GM21423 (cell line): ENCODE measurements around the gene ITPR1.

Experiments
- ATAC-seq: cut with Tn5 transposase; IDR thresholded peaks from one replicate; pipeline ENCODE4 v1.9.1; 2021; ENCODE audit warnings: mild to moderate bottlenecking, moderate library complexity; ENCODE audit not compliant: unreplicated experiment

Gene ITPR1

DNA sequence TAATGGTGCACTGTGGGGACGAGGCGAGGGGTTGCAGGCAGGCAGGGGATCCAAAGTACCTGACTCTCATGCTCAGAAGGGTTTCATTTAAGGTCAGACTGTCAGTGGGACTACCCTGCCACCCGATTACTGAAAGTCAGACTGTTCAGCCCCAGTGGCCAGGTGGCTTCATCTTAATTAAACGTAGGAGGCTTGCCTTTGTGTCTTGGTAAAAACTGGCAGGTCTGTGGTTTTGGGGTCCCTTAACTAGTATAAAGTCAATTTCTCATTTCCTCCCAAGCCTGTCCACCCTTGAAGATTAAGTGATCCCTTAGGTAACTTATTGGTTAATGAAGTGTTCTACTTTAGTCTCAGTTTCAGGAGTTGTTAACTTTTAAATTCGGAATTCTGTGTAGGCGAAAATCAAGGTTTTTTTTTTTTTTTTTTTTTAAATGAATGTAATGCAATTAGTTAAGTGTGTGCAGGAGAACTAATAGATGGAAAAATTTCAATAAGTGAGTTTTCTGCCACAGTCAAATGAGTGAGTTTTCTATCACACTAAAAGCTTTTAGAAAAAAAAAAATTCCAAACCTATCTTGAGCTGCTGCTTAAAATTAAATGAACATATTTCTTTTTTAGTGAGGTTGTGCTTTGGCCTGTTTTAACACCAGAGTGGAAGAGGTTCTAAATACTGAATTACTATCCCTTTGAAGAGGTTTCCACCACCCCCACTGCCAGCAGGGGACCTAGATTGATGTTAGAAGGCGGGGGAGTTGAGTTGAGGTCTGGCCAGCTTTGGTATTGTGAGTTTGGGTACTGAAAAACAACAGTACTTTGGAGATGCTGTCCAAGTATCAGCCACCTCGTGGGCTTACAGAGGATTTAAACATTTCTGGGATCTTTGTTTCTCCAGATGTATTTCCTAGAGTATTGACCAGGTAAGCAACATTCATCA lies 15.2 kb downstream of the ITPR1 start:
- ATAC-seq: peak; percentile 73

DNA sequence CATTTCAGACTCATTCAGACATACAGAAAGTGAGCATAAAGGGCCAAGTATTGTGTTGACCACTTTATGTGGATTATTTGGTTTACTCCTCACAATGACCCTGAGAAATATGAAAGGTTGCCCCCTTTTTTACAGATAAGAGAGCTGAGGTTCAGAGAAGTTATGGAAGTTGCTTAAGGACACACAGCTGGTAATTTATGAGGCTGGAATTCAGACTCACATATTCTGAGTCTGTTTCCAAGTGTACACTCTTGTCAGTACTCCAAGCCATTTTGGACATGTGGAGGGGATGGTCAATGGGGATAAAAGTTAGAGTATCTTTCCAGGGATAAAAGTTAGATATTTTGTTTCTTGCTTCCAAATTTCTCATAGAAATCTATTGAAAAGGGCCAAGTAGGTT lies 15.9 kb downstream of the ITPR1 start:
- no peak for ATAC-seq

DNA sequence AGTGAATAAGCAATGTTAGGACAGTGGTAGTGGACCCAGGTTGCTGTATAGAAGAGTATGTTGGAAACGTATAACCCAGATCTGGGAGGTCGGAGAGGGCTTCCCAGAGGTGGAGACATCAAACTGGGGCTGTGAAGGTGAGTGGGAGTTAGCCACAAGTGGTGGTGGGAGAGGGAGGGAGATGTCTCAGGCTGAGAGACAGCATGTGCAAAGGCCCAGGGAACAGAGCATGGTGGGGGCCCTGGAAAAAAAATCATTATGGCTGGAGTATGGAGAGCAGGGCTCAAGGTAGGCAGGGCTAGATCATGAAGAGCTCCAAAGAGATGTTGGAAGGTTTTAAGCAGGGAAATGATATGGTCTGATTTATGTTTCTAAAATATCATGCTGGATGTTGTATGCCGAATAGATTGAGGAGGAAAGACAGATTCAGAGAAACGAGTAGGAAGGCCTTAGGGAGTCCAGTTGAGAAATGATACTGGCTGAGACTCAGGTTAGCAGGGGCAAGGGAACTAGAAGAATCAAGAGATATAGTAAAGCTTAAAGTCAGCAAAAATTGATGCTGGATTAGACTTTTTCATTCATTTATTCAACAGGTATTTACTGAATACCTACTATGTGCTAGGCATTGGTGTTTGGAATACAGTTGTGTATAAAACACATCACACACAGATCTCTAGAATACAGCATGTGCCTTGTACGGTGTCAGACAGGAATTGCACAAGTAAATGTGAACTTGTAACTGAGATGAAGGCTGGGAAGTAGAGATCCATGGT lies 17.0 kb downstream of the ITPR1 start:
- ATAC-seq: no peak

DNA sequence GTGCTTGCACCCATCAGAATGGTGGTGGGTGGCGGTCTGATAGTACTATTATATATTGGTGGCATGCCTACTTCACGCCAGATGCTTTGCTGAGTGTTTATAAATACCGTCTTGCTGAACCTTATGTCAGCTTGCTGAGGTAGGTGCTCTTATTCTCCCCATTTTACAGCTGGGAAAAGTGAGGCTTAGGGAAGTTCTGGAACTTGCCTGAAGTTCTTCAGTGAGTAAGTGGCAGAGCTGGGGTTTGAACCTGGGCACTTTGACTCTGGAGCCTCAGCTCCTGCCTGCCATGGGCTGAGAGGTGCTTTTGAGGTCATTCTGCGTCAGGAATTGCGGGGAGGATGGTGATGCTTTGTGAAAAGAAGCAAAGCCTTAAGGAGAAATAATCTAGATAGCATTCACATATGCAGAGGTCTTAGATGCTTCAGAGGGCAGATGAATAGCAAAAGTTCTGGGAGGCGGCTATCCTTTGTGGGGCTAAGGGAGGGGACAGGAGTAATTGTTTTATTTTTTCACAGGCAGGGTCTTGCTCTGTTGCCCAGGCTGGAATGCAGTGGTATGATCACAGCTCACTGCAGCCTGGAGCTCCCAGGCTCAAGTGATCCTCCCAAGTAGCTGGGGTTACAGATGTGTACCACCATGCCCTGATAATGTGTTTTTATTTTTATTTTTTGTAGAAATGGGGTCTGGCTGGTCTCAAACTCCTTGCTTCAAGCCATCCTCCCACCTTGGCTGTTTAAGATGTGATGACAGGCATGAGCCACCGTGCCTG lies 18.5 kb downstream of the ITPR1 start:
- ATAC-seq: no peak

DNA sequence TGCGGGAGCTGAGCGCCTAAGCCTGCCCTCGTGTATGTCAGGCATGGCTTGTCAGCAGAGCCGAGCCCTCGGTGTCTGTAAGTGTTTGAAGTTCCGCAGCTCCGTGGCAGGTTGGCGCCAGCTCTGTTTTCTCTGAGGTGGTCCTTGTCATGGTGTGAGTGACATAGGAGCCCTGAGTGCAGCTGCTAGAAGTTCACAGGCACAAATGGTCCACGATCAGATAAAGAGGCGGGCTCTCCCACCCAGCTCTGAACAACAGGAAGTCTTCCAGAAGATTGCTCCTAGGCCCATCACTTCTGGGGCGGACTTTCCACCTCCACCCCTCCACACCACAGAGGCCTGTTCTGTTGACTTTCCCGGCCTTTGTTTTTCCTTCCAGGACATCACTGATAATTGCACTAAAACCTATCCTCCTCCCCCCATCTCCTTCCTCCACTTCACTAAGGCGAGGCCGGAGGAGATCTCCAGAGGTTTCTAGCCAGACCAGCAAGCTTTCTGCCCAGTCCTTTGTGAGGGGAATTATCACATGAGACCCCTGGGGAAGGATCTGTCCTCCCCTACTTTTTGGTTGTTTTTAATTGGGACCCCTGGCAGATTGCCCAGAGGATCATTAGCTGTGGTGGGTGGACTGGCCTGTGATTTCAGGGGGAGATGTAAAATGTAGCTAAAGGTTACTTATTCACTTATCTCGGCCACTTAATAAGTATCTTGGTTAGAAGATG lies 19.9 kb downstream of the ITPR1 start:
- ATAC-seq: no peak

DNA sequence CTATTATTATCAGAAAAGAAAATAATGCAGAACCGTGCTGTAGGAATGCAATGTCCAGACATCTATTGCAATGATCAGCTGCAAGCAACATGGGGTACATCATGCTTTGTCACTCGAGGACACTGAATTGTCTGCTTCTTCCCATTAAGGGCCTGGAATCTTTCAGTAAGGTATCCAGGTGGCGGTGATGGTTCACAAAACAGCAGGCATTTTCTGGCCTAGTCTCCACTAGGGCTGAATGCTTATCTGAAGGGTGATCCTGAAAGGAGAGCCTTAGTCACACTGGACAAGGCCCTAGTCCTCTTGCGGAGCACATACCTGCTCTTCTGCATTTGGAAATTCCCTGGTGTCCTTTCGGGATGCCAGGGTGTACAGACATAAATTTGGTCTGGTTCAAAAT lies 21.2 kb downstream of the ITPR1 start:
- ATAC-seq: no peak

DNA sequence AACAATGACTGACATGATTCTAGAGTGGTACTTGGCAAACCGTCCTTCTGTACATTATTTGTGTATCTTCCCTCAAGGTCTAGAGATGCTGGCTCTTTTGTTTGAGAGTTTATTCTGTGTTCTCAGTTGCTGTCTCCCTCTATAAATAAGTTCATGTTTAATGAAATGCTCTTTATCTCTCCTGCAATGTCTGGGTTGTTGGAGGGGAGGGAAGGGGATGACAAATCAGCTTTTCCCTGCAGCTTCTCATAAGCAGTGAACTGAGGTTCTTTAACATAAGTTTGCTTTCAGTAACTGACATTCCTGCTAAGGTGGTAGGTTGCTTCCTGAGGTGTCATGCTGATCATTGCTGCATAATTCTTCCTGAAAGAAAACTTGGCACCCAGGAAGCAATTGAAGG lies 21.8 kb downstream of the ITPR1 start:
- ATAC-seq: no peak

DNA sequence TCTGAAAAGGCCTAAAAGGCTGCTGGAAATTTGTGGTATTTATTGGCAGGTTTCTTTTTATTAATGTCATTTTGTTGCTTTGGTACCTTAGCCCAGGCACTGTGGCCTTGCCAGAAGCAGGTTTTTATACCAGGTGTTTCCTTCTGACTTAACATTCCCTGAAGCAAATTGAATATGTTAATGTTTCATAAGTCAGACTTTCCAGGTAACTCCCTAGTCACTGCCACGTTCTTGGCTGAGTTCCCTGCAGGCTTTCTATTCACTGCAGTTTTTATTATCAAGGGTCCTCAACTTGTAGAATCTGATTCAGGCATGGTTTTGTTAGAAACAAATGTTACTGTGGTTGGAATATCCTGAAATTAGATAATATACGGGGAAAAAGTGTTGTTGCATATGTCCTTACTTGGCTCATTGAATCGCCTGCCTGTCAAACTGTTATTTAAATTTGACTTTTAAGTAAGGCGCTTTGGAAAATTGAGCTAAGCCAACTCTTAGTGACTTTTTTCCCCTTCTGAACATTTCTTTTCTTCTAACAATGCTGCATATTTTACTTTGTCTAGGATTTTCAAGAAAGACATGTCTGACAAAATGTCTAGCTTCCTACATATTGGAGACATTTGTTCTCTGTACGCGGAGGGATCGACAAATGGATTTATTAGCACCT lies 22.9 kb downstream of the ITPR1 start:
- no peak for ATAC-seq

DNA sequence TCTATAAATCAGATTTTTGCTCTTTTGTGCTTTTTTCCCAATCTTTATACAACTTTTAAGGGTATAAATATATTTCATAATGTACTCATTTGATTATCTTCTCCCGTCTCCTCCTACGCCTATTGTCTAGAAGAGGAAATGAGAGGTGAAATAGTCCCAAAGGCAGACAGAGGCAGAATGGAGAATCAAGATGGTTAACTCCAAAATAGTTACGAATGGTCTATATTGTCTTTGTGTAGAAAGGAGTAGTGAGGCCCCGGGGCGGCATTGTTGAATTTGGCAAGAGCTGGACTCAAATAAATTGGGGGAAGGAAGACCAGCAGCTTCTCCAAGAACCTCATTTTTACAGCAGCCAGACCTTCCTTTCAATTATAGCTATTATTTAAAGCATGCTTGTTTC lies 23.9 kb downstream of the ITPR1 start:
- no peak for ATAC-seq

DNA sequence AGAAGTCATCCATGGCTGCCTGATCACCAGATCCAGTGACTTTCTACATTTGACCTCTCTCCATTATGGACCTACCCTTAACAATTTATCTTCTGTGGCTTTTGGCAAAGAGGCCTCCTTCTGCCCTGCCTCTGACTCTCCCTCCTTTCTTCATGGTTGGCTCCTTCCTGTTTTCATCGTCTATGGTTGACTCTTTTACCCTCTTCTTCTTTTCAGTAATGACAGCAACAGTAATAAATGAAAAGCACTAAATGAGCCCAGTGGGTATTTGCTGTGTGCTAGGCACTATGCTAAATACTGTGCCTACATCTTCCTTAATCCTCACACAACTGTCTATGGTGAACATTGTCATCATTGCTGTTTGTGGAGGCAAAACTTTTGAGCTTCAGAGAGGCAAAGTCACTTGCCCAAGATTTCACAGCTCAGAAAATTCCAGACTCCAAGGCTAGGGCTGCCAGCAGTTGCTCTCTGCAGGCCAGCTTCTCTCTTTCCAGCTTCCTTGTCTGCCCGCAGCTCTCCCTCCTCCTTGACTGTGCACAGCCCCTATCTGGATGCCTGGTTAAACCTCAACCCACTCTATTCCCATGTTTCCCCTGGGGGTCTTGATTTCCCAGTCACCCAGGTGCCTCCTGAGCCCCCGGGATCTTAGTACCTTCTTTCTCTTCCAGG lies 24.6 kb downstream of the ITPR1 start:
- no peak for ATAC-seq

DNA sequence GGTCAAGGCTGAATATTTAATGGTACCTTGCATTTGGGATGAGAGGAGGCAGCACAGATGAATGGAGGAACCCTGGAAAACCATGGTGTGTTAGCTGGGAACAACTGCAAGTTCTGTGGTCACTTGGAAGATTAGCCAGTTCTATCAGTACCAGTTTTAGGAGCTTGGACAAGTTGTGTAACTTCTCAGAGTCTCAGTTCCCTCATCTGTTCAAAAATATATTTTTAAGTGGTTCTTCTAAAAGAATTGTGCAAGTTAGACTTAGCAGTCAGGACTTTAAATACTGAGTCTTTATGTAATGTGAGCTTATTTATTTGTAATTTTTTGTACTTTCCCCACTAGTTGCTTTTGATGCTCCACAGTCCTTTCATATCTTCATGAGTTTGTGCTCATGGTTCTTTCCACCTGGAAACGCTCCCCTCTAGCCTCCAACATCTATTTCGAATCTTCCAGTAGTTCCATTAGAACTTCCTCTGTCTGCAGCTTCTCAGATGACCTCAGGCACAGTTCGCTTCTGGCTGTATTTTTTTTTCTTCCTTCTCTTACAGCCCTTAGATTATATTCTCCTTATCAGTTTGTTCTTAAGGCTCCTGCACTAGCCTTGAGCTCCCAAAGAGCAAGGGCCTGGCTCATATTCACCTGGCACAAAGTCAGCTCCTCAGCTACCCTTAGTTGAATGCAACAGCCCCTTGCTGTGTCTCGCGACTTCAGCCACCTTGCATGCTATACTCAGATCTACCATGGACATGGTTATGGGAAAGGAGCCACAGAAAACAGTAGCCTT lies 27.1 kb downstream of the ITPR1 start:
- ATAC-seq: no peak

DNA sequence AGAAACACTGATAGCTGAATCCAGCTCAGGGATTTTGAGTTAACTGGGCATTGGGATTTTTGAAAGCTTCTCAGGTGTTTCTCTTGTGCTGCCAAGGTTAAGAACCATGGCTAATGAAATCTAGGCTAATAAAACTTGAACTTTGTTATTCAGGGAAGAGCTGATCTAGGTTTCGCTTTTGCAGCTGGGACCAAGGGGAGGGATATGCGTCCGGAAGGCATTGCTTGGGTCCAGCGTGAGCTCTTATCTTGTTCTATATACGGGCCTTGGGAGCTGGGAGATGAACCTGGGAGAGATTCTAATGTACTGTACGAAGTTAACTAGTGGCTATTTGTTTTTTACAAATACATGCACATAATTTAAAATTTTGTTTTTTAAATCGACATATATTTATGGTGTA lies 29.8 kb downstream of the ITPR1 start:
- no peak for ATAC-seq

DNA sequence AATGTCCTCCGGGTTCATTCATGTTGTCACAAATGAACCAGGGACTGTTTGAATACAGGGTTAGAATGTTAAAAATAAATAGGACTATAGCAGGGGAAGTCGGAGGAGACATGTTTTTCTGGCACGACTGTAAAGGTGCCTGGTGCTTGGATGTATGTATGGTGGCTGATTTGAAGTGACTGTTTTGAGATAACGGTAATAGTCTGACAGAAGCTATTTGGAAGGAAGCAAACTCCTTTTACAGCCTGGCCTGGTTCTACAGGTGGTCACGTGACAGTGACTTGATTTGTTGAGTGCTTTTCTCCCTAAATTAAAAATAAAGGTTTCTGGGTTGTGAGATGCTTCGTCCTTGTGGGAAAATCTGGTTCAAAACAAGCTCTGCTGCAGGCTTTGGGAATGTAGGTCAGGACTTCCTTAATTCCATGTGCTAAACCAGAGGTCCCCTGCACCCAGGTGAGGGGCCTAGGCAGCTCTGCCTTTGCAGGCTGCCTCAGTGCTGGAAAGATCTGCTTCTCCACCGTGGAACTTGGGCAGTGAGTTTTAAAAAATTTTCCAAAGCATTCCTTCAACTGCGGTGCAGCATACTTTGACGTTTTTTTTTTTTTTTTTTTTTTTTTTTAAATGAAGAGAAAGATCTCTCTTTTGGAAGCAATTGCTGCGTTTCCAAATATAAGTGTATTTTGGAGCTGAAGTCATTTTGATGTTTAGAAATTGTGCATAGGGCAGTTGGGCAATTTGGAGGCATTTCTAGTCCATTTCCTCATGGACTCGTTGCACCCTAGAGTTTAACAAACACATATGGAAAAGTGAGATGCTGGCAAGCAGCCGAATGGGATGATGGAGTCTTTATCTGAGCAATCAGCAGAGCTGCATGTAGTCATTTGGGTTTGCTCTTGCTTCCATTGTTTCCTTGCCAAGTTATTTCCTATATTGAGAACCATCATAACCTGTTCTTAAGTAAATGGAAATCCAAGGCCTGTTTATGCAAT lies 30.9 kb downstream of the ITPR1 start:
- ATAC-seq: no peak

DNA sequence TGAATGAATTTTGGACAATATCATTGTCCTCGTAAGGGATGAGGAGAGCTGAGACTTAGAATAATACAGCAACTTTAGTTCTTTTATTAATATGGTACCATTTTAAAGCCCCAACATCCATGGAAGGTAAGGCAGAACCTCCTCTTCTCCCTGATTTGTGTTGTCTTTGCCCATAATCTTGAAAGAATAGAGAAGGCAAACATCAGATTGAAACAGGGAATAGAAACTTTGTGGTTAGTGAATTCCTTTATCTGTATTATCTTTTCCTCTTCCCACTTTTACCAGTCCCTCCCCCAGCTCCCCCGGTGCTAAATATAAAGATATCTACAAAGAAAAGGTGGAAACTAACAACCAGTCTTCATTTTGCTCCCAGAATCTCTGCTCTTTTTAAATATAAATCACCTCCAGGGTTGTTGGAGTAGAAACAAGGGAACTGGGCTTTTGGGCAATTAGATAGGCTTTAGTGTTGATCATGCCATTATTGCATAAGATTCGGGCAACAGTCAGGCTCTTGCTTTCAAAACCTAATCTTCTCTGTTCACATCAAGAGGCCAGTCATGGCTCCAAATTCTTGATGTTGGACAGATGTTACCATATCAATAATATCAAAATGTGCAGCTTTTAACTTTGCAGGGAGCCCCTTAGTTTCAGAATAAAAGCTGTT lies 32.5 kb downstream of the ITPR1 start:
- no peak for ATAC-seq

DNA sequence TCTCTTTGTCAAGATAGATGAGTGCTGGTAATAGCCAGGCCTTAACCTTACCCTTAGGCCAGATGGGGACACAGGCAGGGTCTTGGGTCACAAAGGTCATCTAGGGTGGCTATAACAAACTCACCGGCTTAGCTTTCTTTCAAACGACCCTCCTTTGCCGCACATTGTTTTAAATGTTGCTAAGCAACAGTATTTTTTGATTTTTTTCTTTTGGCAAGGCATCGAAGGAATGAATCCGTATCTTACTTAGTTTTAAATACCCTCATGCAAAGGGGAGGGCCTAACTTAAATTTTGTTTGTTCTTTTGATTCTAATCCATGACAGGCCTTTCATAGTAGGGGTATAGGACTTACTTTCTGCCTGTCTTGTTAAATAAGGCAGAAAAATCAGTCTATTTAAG lies 35.2 kb downstream of the ITPR1 start:
- ATAC-seq: no peak

DNA sequence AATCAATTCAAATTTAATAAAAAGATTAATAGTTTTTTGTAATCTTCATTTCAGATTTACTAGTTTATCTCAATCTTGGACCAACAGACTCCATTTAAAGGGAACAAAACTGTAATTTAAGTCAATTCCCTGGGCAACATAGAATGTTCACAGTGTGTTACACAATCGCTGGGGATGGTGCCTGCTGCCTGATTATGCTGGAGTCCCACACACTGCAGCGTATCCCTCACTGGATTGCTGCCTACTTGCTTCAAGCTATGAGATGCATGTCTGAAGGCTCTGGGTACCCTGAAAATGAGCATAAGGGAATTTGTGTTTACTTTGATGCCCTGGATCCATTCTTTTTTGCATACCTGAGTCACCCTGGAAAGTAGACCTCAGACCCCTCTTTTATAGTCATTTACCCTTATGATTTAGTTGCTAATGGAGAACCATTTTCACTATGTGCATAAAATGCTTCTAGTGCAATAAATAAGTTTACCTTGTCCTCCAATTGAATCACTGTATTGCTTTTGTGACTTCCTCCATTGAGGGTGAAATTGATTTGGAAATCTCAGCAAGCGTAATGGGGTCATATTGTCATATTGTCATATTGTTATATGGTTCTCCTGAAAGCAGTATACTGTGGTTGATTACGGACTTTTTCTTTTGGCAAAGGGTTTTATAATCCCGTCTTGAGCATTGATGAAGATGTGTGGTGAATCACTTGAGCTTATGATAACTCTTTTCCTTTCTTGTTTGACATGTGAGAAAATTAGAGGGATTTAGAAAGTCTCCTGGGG lies 35.9 kb downstream of the ITPR1 start:
- no peak for ATAC-seq
